Fibroblast of skin of left biceps (primary cell): ENCODE results near the gene ANKRD10.

Source experiments
- DNase-seq, 2 experiments: peaks; one replicate each; pipeline ENCODE4 v3.0.0-alpha.2; 2013; ENCODE audit warnings: low read depth in 2 of 2

Gene ANKRD10

GRCh38 chr13:110944968-110945927 is 30.4 kb upstream of the ANKRD10 start:
- no peak for DNase-seq

GRCh38 chr13:110944121-110944967 is 29.5 kb upstream of the ANKRD10 start:
- peak in 1 of 2 experiments; percentile 3 for DNase-seq

GRCh38 chr13:110942248-110942981 is 27.5 kb upstream of the ANKRD10 start:
- no peak for DNase-seq

GRCh38 chr13:110938662-110939421 is 24.0 kb upstream of the ANKRD10 start:
- DNase-seq = no peak

GRCh38 chr13:110937511-110938285 is 22.8 kb upstream of the ANKRD10 start:
- DNase-seq = no peak

GRCh38 chr13:110936519-110936918 is 21.6 kb upstream of the ANKRD10 start:
- no peak for DNase-seq

GRCh38 chr13:110932588-110932987 is 17.7 kb upstream of the ANKRD10 start:
- DNase-seq = no peak

GRCh38 chr13:110929104-110929777 is 14.4 kb upstream of the ANKRD10 start:
- no peak for DNase-seq

- no peak for DNase-seq
Observed at GRCh38 chr13:110925023-110925612, 10.2 kb upstream of the ANKRD10 start.

GRCh38 chr13:110924639-110924934 is 9.7 kb upstream of the ANKRD10 start:
- DNase-seq = no peak

GRCh38 chr13:110923777-110924638 is 9.1 kb upstream of the ANKRD10 start:
- no peak for DNase-seq

- DNase-seq = no peak
Observed at GRCh38 chr13:110923086-110923485, 8.2 kb upstream of the ANKRD10 start.

- no peak for DNase-seq
Observed at GRCh38 chr13:110922506-110922905, 7.6 kb upstream of the ANKRD10 start.

GRCh38 chr13:110921695-110922094 is 6.8 kb upstream of the ANKRD10 start:
- DNase-seq = no peak

GRCh38 chr13:110921209-110921608 is 6.3 kb upstream of the ANKRD10 start:
- DNase-seq = no peak

- no peak for DNase-seq
Observed at GRCh38 chr13:110920038-110920437, 5.2 kb upstream of the ANKRD10 start.

GRCh38 chr13:110916301-110917142 is 1.7 kb upstream of the ANKRD10 start:
- peak; percentile 56 to 61 for DNase-seq

GRCh38 chr13:110915874-110916206 is 971 bp upstream of the ANKRD10 start:
- DNase-seq = no peak
